ENCODE data around the gene SLC8A2.

The SLC8A2 gene, protein sequence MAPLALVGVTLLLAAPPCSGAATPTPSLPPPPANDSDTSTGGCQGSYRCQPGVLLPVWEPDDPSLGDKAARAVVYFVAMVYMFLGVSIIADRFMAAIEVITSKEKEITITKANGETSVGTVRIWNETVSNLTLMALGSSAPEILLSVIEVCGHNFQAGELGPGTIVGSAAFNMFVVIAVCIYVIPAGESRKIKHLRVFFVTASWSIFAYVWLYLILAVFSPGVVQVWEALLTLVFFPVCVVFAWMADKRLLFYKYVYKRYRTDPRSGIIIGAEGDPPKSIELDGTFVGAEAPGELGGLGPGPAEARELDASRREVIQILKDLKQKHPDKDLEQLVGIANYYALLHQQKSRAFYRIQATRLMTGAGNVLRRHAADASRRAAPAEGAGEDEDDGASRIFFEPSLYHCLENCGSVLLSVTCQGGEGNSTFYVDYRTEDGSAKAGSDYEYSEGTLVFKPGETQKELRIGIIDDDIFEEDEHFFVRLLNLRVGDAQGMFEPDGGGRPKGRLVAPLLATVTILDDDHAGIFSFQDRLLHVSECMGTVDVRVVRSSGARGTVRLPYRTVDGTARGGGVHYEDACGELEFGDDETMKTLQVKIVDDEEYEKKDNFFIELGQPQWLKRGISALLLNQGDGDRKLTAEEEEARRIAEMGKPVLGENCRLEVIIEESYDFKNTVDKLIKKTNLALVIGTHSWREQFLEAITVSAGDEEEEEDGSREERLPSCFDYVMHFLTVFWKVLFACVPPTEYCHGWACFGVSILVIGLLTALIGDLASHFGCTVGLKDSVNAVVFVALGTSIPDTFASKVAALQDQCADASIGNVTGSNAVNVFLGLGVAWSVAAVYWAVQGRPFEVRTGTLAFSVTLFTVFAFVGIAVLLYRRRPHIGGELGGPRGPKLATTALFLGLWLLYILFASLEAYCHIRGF

DNA sequence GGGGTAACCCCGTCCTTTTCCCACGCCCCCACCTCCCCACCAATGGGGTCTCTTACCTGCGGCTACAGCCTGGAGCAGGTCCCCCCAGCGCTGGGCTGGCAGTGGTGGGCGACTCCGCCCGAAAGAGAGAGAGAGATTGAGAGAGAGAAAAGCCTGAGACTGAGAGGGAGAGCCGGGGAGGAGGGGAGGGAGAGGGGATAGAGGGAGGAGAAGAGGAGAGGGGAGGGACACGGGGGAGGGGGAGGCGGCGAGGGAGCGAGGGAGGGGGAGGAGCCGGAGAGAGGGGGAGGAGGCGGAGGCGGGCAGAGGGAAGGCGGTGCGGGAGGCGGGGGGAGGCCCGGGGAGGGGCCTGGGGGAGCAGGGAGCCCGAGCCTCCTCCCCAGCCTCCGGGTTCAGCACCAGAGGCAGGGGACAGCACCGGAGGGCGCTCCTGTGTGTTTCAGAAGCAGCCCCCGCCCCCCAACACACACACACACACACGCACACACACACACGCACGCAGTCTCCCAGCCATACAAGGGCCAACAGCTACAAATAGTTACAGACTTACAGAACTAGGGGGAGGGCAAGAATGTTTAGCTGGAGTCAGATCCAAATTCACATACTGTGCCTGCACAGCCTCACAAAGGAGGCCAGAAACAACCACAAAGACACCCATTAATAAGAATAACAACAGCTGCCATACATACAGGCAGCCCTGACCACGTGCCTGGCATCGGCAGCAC is at the start of gene SLC8A2:
Gene SLC8A2 (minus strand): TSS at position 161 of the 725 bp plus-strand sequence. CDS start 5,490 bp downstream, outside the sequence.
- Histone ChIP-seq H2AFZ (ENCODE audit: low read length) (no peak within 1 kb of the TSS), H3F3A (ENCODE audit: insufficient read depth, low read length) (no peaks in the 10 kb centered on the region), H3K9me3 (replicated peaks; ENCODE audit: insufficient read depth, low read length) (no peaks in the 10 kb centered on the region), H3K9me2 (replicated peaks; ENCODE audit: insufficient read depth, low read length) (no peaks in the 10 kb centered on the region), H3K9ac (ENCODE audit: low read length) (no peak within 1 kb of the TSS), H3K4me2 (ENCODE audit: low read depth, low read length) (0 out of 2 replicates have a peak within 1 kb of the TSS, but pooled peaks have one; percentile 13), H3K27me3 (replicated peaks; ENCODE audit: insufficient read depth, low read length) (peaks cover 76% of the 10 kb centered on the region), H3K27ac (ENCODE audit: low read length) (no peak within 1 kb of the TSS), H3K4me1 (ENCODE audit: low read length) (no peaks in the 10 kb centered on the region), H3K79me2 (ENCODE audit: low read length) (no peaks in the 10 kb centered on the region), H3K4me3 (ENCODE audit: low read length) (no peak within 1 kb of the TSS), H3K36me3 (replicated peaks; ENCODE audit: insufficient read depth, low read length) (no peaks in the 10 kb centered on the region), H4K20me1 (ENCODE audit: insufficient read depth, low read length) (no peaks in the 10 kb centered on the region; the same call in 1 of the 2 replicates)
- DNase-seq = peak; percentile 61
- TF ChIP-seq EZH2phosphoT487 (IDR thresholded peaks at IDR 0.05; ENCODE audit: low read length) = no peak
- no peak for TF ChIP-seq CTCF (IDR thresholded peaks at IDR 0.05; ENCODE audit: low read length)
- TF ChIP-seq EZH2 (optimal IDR thresholded peaks at IDR 0.05; ENCODE audit: low read depth, low read length) = no peak

DNA sequence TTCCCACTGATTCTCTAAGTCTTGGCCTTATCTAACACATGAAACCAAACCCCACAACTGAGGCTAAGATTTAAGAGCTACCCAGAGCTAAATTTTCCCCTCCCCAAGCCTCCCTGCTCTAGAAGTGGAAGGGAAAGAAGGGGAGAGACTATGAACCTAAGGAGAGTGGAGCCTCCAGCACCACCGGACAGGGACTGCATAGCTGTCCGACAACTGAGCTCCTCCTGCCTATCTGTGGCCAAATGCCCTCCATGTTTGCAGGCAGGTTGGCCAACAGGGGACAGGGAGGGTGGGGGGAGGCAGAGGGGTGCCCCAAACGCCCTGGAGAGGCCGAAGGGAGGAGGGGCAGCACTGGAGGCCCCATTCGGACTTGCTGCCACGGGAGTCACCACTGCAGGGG is 49.1 kb upstream of the SLC8A2 start:
- no peak for TF ChIP-seq EZH2phosphoT487 (IDR thresholded peaks at IDR 0.05; ENCODE audit: low read length)
- TF ChIP-seq EZH2 (optimal IDR thresholded peaks at IDR 0.05; ENCODE audit: low read depth, low read length) = no peak
- no peak for TF ChIP-seq CTCF (IDR thresholded peaks at IDR 0.05; ENCODE audit: low read length)
- H3K9ac ChIP-seq (ENCODE audit: low read length) = no peak overlapping the region
- no peak overlapping the region for H3K27ac ChIP-seq (ENCODE audit: low read length)
- H3K79me2 ChIP-seq (ENCODE audit: low read length) = no peaks in the 10 kb centered on the region
- peaks cover 14% of the 10 kb centered on the region for H3K4me1 ChIP-seq (ENCODE audit: low read length)
- peaks cover 9% of the 10 kb centered on the region for H3F3A ChIP-seq (ENCODE audit: insufficient read depth, low read length)
- H3K4me2 ChIP-seq (ENCODE audit: low read depth, low read length) = no peak overlapping the region
- H3K4me3 ChIP-seq (ENCODE audit: low read length) = no peak overlapping the region
- no peaks in the 10 kb centered on the region for H3K9me3 ChIP-seq (replicated peaks; ENCODE audit: insufficient read depth, low read length)
- DNase-seq = no peak
- H3K9me2 ChIP-seq (replicated peaks; ENCODE audit: insufficient read depth, low read length) = no peaks in the 10 kb centered on the region
- H4K20me1 ChIP-seq (ENCODE audit: insufficient read depth, low read length) = no peaks in the 10 kb centered on the region
- H3K27me3 ChIP-seq (replicated peaks; ENCODE audit: insufficient read depth, low read length) = peaks cover 46% of the 10 kb centered on the region
- H2AFZ ChIP-seq (ENCODE audit: low read length) = no peak overlapping the region
- H3K36me3 ChIP-seq (replicated peaks; ENCODE audit: insufficient read depth, low read length) = no peaks in the 10 kb centered on the region

DNA sequence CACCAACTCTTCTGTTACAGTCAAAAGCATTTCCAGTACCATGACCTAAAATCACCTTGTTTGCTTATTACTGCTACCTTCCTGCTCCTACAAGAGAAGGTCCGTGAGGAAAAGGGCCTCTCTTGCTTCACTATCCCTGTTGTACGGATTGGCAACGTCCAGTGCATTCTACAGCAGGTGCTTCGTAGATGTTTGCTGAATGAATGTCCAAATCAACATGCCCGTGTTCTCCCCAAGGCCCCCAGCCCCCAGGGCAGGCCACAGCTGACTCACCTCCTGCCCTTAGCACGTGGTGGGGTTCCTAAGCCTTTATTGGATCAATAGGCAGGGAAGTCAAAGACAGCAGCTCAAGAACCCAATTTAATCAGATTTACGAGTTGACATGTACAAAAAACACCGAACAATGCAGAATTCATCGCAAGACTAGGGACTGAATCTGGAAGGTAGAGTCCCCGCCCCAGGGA is 48.7 kb upstream of the SLC8A2 start:
- no peak overlapping the region for H2AFZ ChIP-seq (ENCODE audit: low read length)
- no peaks in the 10 kb centered on the region for H3K9me3 ChIP-seq (replicated peaks; ENCODE audit: insufficient read depth, low read length)
- TF ChIP-seq EZH2 (optimal IDR thresholded peaks at IDR 0.05; ENCODE audit: low read depth, low read length) (no peak), CTCF (IDR thresholded peaks at IDR 0.05; ENCODE audit: low read length) (no peak), EZH2phosphoT487 (IDR thresholded peaks at IDR 0.05; ENCODE audit: low read length) (no peak)
- no peak overlapping the region for H3K4me3 ChIP-seq (ENCODE audit: low read length)
- no peaks in the 10 kb centered on the region for H3K9me2 ChIP-seq (replicated peaks; ENCODE audit: insufficient read depth, low read length)
- peaks cover 44% of the 10 kb centered on the region for H3K27me3 ChIP-seq (replicated peaks; ENCODE audit: insufficient read depth, low read length)
- peaks cover 14% of the 10 kb centered on the region for H3K4me1 ChIP-seq (ENCODE audit: low read length)
- no peak overlapping the region for H3K9ac ChIP-seq (ENCODE audit: low read length)
- no peak for DNase-seq
- H3F3A ChIP-seq (ENCODE audit: insufficient read depth, low read length) = peaks cover 13% of the 10 kb centered on the region
- H3K79me2 ChIP-seq (ENCODE audit: low read length) = no peaks in the 10 kb centered on the region
- no peak overlapping the region for H3K4me2 ChIP-seq (ENCODE audit: low read depth, low read length)
- no peaks in the 10 kb centered on the region for H3K36me3 ChIP-seq (replicated peaks; ENCODE audit: insufficient read depth, low read length)
- no peaks in the 10 kb centered on the region for H4K20me1 ChIP-seq (ENCODE audit: insufficient read depth, low read length)
- no peak overlapping the region for H3K27ac ChIP-seq (ENCODE audit: low read length)
